ENCODE data around the gene NLGN4X. TPM values are rescaled to one million over a fixed set of nuclear protein-coding genes. Genes with fewer than 3 reads are reported as not detected.

NLGN4X gene
- total and polyA plus RNA-seq, 4 donors: 0.24 to 5.0 (median 0.86) TPM

DNA sequence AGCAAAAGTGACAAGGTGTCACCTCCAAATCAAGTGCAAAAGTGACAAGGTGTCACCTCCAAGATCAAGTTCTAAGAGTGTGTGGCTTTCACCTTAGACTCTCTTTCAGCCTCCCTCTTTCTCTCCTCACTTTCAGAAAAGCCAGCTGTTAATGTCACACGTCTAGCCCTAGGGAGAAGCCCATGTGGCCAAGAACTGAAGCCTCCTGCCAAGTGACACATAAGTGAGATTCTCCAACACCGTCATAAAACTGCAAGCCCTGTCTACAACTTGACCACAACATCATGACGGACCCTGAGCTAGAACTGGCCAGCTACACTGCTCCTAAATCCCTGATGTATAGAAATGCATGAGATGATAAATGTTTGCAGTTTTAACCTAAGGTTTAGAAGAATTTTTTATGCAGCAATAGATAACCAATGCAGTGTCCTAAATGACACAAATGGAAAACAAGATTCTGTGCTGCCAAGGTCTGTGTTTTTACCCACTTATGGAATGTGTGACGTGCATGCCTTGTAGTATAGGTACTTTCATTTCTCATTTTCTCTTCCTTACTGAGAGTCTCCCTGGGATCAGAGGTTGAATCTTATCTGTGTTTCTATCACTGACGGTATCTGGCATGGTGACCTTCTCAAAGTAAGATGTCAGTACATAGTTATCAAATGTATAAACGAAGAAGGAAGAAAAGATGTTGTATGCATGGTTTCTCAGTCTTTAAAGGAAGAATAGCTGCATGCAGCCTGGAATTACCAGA is 25.0 kb downstream of the NLGN4X start:
- 63 to 65% methylated on average over 6 of the region's 6 CpGs for WGBS, 2 donors
- ATAC-seq (ENCODE audit: insufficient read depth, low FRiP score) (no peak), DNase-seq (no peak)
- no peak overlapping the region for H3K9ac ChIP-seq (ENCODE audit: insufficient read depth in 1 of 2, low read length in 2 of 2)
- H3K9me3 ChIP-seq (ENCODE audit: control insufficient read depth in 4 of 4, insufficient read depth in 3 of 4, low read length in 3 of 4): no peaks in the 10 kb centered on the region
- TF ChIP-seq, protein P1, sequence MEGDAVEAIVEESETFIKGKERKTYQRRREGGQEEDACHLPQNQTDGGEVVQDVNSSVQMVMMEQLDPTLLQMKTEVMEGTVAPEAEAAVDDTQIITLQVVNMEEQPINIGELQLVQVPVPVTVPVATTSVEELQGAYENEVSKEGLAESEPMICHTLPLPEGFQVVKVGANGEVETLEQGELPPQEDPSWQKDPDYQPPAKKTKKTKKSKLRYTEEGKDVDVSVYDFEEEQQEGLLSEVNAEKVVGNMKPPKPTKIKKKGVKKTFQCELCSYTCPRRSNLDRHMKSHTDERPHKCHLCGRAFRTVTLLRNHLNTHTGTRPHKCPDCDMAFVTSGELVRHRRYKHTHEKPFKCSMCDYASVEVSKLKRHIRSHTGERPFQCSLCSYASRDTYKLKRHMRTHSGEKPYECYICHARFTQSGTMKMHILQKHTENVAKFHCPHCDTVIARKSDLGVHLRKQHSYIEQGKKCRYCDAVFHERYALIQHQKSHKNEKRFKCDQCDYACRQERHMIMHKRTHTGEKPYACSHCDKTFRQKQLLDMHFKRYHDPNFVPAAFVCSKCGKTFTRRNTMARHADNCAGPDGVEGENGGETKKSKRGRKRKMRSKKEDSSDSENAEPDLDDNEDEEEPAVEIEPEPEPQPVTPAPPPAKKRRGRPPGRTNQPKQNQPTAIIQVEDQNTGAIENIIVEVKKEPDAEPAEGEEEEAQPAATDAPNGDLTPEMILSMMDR (IDR thresholded peaks at IDR 0.05; ENCODE audit: control extremely low read depth, extremely low read depth): no peak
- no peak overlapping the region for H3K27ac ChIP-seq (ENCODE audit: low read depth in 1 of 2, low read length in 1 of 2)
- H3K36me3 ChIP-seq (ENCODE audit: control insufficient read depth in 4 of 4, insufficient read depth in 4 of 4, low read length in 4 of 4): no peaks in the 10 kb centered on the region
- H3K4me1 ChIP-seq (ENCODE audit: control insufficient read depth in 5 of 5, insufficient read depth in 5 of 5, low read length in 5 of 5): no peaks in the 10 kb centered on the region
- no peak overlapping the region for H3K4me3 ChIP-seq
- peaks cover 0 to 14% (median 3%) of the 10 kb centered on the region in 3 donors for H3K27me3 ChIP-seq (ENCODE audit: control insufficient read depth in 3 of 3, insufficient read depth in 3 of 3, low read length in 2 of 3)

DNA sequence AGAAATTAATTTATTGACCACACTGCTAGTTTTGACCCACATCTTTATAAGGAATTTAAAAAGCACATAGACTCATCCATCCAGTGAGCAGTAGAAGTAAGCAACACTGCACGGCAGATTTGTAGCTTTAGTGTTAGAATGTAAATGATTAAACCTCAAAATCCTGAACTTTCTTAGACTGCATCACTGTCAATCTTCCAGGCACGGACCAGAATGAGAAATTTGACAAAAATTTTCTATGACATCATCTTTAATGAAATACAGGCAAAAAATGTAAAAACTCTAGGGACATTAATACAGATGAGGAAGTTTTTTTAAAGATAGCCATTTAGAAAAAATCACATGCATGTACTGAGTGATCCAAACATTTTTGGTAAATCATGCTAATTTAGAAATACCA is 29.2 kb downstream of the NLGN4X start:
- Histone ChIP-seq H3K9ac (ENCODE audit: insufficient read depth in 1 of 2, low read length in 2 of 2) (no peak overlapping the region), H3K27ac (ENCODE audit: low read depth in 1 of 2, low read length in 1 of 2) (no peak overlapping the region), H3K27me3 (ENCODE audit: control insufficient read depth in 3 of 3, insufficient read depth in 3 of 3, low read length in 2 of 3) (peaks cover 0 to 15% (median 3%) of the 10 kb centered on the region in 3 donors), H3K4me3 (no peak overlapping the region), H3K4me1 (ENCODE audit: control insufficient read depth in 5 of 5, insufficient read depth in 5 of 5, low read length in 5 of 5) (no peaks in the 10 kb centered on the region), H3K36me3 (ENCODE audit: control insufficient read depth in 4 of 4, insufficient read depth in 4 of 4, low read length in 4 of 4) (no peaks in the 10 kb centered on the region), H3K9me3 (ENCODE audit: control insufficient read depth in 4 of 4, insufficient read depth in 3 of 4, low read length in 3 of 4) (no peaks in the 10 kb centered on the region)
- WGBS, 2 donors: 64 to 83% methylated on average over 2 of the region's 2 CpGs
- no peak for ATAC-seq (ENCODE audit: insufficient read depth, low FRiP score)
- TF ChIP-seq, protein P1 (IDR thresholded peaks at IDR 0.05; ENCODE audit: control extremely low read depth, extremely low read depth): no peak
- DNase-seq: no peak

DNA sequence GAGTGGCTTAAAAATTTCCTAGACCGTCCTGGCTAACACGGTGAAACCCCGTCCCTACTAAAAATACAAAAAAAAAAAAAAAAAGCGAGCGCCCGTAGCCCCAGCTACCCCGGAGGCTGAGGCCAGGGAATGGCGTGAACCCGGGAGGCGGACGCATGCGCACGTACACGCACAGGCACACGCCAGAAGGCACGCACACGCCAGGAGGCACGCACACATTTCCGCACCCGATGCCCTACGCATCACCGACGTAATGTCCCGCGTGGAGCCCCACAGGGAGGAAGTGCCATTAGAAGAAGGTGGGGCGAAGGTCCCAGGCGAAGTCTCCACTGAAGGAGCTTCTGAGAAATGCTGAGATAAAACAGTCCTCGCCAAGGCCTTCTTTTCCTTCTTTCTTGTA is 41.4 kb downstream of the NLGN4X start:
- Histone ChIP-seq H3K27me3 (ENCODE audit: control insufficient read depth in 3 of 3, insufficient read depth in 3 of 3, low read length in 2 of 3) (peaks cover 0 to 16% (median 3%) of the 10 kb centered on the region in 3 donors), H3K27ac (ENCODE audit: low read depth in 1 of 2, low read length in 1 of 2) (no peak overlapping the region), H3K9me3 (ENCODE audit: control insufficient read depth in 4 of 4, insufficient read depth in 3 of 4, low read length in 3 of 4) (no peaks in the 10 kb centered on the region), H3K9ac (ENCODE audit: insufficient read depth in 1 of 2, low read length in 2 of 2) (no peak overlapping the region), H3K4me1 (ENCODE audit: control insufficient read depth in 5 of 5, insufficient read depth in 5 of 5, low read length in 5 of 5) (no peaks in the 10 kb centered on the region), H3K36me3 (ENCODE audit: control insufficient read depth in 4 of 4, insufficient read depth in 4 of 4, low read length in 4 of 4) (no peaks in the 10 kb centered on the region), H3K4me3 (no peak overlapping the region)
- WGBS, 2 donors: 96 to 97% methylated on average over 23 to 28 of the region's 28 CpGs
- DNase-seq: no peak
- ATAC-seq (ENCODE audit: insufficient read depth, low FRiP score): no peak
- TF ChIP-seq, protein P1 (IDR thresholded peaks at IDR 0.05; ENCODE audit: control extremely low read depth, extremely low read depth): no peak
